ENCODE data around the gene SUSD6. TPM values are rescaled to one million over a fixed set of nuclear protein-coding genes. Genes with fewer than 3 reads are reported as not detected.
"Not testable (repeated sequence)": the region's sequence is repeated elsewhere in the genome, so short reads cannot be mapped to it uniquely, and the experiment has no call there.

The SUSD6 gene
- total RNA-seq, 1 donor from 2014 or later: 4.9 TPM

DNA sequence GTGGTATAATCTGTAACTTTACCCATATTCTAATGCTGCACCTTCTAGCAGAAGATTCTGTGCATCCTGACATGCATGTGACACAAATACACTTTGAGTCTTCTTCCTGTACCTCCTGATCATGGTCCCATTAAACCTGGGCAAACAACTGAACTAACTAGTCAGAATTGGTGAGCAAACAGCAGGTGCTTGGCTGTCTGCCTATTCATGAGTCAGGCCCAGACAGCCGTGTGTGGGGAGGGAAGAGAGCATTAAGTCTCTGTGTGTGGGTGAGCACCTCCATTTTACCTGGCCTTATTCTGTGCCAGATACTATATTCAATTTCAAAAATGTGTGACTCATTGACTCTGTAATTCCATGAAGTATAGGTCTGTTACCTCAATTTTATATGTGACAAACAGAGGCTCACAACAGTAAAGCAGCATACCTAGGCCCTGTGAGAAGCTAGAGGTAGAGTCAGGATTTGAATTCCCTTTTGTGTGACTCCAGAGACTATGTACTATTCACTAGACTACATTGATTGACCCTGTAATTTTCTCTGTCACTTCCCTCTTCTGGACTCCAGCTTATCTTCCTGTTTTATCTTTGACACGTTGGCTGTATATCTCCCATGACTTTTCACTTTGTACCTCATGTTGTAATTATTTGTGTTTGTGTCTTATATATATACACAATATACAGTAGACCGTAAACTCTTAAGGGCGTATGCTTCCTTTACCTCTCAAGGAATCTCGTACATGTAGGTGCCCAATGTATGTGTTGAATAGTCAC lies 32.2 kb downstream of the SUSD6 start:
- FAIRE-seq: no peak
- peak in 1 of 2 donors; percentile 35 for DNase-seq (ENCODE audit: low spot score in 2 of 2)

DNA sequence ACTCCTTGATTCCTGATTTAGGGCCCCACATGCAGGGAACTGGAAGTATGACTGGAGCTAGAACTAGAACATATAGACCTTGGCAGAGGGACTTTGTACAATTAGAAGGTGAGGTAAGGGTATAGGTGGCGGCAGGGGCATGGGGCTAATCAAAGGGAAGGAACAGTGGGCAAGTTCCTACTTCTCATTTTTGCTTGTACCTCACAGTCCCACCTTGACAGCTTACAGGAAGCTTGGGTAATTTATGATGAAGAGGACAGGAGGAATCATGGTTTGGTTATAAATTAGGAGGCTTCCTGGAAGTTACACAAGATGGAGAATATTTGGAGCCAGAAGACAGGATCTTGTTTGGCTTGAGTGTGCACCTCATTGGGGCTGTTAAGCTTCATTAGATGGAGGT lies 33.4 kb downstream of the SUSD6 start:
- FAIRE-seq: no peak
- DNase-seq (ENCODE audit: low spot score in 2 of 2): no peak

DNA sequence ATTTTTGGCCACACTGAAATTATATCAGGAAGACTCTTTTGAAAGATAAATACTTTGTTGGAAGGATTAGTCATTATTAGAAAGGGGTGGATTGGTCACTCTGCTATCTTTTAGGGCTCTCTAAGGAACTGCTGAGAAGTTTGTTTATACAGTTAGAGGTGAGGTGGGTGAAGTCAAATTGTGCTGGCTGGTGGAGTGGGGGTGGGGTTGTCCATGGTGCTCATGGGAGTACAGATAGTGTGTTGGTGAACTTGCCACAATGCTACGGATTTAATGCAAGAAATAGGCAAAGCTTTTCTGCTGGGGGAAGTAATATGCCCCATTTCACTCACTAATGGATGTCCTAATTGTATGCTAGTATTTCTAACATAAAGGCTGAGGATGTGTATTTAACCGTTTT lies 35.8 kb downstream of the SUSD6 start:
- no peak for DNase-seq (ENCODE audit: low spot score in 2 of 2)
- no peak for FAIRE-seq

DNA sequence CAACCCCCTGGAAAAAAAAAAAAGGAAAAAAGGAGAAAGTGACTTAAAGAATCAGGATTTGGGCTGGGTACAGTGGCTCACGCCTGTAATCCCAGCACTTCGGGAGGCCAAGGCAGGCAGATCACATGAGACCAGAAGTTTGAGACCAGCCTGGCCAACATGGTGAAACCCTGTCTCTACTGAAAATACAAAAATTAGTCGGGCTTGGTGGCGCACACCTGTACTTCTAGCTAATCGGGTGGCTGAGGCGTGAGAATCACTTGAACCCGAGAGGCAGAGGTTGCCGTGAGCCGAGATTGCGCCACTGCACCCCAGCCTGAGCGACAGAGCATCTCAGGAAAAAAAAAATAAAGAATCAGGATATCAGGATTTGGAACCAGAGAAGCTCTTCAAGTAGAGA lies 36.2 kb downstream of the SUSD6 start:
- not testable (repeated sequence) for DNase-seq (ENCODE audit: low spot score in 2 of 2); FAIRE-seq

DNA sequence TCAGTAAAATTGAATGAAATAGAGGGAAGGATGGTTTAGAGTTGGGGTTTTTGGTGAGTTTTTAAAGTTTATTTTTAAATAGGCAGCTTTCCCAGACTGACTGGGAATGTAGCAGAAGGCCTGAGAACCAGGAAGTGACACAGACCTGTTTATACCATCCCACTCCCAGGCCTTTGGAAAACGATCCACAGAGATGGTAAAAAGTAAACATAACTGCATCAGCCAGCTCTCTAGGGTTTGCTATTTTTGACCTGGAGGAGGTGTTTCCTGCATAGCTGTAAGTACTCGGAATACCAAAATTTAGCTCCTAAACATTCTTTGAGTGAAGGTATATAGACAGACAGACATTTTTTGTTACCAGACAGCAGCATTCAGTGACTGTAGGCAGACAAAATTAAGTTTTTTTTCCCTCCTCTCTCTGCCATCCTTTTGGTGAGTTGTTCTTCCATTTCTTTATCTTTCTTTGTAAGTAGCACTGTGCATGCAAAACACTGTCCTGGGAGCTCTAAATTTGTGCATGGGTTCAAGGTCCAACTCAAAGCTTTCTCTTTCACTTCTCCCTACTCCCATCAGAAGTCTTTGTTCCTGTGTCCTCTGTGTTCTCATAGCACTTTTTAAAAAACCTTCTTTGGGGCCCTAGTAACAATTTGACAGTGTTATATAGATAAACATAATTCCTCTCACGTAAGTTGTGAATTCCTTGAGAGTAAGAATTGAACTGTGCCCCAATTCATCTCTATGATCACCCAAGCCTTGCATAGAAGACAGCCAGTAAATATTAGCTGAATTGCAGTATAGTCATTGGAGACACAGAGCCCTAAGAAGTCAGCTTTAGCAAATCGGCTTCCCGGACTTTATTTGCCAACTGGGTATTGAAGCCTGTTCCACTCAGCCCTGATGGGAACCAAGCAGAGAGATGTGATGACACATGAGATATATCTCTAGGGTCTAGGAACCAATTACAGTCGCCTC lies 37.4 kb downstream of the SUSD6 start:
- no peak for DNase-seq (ENCODE audit: low spot score in 2 of 2)
- FAIRE-seq: no peak

DNA sequence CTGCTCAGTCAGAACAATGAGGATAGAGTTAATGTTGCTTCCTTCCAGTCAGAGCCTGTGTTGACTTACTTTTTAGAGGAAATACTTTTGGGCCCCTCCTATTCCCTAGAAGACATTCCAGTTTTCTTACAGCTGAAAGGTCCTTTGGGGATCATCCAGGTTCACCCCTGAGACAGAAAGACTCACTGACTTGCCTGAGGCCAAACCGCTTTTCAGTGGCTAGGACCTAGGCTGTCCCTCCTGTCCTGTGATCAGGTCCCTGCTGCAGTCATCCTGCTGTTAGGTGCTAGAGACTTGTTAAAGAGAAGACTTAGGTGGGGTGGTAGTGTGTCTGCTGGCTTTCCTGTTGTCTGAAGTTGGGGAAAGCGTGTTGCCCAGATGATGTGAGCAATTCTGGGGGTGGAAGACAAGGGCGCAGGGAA lies 39.6 kb downstream of the SUSD6 start:
- DNase-seq (ENCODE audit: low spot score in 2 of 2) (no peak), FAIRE-seq (no peak)

DNA sequence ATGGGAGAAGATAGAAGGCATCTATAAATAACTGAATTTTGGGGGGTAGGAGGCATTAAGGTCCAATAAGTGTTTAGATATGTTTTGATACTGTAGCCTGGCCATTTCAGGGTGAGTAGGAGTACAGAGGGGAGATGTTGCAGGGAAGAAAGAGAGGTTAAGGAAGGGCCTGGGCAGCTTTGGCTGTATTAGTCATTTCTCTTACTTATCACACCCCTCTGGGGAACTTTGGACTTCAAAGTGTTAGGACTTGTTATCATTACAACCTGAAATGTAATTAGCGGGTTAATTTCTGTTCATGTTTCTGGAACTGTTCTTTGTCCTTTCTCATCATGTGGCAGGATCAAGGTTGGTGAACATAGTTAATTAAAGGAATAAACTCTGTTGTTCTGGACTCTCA lies 40.3 kb downstream of the SUSD6 start:
- FAIRE-seq: no peak
- no peak for DNase-seq (ENCODE audit: low spot score in 2 of 2)

DNA sequence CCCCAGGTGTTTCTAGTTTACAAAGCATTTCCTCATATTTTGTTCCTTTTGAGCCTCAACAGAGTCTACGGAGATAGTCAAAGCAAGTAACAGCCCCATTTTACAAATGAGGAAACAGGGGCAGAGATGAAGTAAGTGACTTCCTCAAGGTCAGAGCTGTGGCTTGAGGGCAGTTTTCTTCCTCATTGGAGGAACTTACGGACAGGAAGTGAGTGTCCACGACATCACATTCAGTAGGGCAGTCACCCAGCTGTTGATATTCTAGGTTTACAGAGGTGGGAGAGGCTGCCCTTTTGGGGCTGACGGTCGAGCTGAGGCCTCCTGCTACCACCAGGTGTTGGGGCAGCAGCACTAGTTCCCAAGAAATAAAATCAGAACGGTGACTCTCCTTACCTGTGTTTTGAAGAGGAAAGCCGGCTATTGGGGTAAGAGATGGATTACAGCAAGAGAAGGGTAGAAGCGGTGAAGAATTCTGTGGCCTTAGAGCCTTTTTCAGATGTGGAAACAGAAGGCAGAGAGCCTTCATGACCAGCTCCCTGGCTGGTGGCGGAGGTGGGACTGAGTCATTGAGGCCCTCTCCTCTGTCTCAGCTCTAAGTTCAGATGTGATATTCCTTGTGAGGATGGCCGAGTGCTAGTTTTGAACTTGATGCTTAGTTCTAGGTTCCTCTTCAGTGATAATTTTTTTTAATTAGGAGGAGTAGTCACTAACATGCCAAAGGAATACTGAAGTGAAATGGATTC lies 41.7 kb downstream of the SUSD6 start:
- DNase-seq (ENCODE audit: low spot score in 2 of 2): no peak
- FAIRE-seq: no peak

DNA sequence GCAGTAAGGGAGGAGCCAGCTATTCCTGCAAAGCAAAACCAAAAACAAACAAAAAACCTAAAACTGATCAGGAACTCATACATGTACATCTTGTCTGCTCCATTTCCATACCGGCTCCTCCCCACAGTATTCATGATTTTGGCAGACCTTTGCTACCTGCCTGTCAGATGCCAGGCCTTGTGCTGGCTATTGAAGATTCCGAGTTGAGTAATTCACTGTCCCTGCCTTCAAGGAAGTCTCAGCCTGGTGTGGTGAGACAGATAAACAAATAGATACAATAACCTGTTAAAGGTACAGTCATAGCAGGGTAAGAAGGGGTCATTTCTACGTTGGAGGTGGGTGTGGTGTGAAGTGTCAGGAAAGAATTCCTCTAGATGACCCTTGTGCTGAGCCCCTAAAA lies 42.7 kb downstream of the SUSD6 start:
- DNase-seq (ENCODE audit: low spot score in 2 of 2) (no peak), FAIRE-seq (no peak)

DNA sequence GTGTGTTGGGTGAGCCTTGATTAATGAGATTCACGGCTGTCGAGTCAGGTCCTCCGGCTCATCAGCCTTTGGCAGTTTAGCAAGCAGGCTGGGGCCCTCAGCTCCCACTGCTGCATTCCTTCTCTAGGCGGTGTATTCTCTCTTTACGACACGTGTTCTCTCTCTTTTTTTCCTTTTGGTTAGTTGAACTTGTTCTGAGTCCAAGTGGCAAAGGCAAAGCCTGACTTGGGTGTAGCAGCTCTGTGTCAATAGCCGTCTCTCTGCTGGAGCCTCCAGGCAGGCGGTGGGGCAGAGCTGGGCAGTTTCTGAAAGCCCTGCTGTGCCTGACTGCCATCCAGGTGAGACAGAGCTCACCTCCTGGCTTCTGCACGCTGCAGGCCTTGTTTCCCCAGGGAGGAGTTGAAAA lies 46.6 kb downstream of the SUSD6 start:
- FAIRE-seq: no peak
- no peak for DNase-seq (ENCODE audit: low spot score in 2 of 2)

DNA sequence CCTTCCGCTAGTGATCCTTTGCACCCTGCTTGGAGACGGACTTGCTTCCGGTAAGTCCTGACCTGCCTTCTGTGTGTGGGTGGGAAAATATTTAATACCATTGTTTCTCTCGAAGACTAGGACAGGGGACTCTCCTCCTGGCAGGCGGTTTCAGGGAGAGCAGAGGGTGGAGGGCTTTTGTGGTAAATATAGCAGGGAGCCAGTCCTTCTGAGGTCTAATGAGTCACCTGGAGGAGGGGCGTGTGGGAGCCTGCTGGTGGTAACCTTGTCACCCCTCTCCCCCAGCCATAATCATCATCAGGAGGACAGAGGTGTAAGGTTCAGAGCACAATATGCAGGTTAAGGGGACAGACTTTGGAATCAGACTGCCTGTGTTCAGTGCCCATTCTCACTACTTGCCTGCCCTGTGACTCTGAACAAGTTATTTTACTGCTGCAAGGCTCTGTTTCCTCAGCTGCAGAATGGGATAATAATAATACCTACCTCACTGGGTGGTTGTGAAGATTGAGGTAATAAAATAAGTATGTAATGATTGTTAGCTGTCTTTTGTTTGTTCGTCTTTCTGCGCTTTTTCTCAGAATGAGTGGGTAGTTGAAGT lies 47.4 kb downstream of the SUSD6 start:
- DNase-seq (ENCODE audit: low spot score in 2 of 2) (no peak), FAIRE-seq (no peak)

DNA sequence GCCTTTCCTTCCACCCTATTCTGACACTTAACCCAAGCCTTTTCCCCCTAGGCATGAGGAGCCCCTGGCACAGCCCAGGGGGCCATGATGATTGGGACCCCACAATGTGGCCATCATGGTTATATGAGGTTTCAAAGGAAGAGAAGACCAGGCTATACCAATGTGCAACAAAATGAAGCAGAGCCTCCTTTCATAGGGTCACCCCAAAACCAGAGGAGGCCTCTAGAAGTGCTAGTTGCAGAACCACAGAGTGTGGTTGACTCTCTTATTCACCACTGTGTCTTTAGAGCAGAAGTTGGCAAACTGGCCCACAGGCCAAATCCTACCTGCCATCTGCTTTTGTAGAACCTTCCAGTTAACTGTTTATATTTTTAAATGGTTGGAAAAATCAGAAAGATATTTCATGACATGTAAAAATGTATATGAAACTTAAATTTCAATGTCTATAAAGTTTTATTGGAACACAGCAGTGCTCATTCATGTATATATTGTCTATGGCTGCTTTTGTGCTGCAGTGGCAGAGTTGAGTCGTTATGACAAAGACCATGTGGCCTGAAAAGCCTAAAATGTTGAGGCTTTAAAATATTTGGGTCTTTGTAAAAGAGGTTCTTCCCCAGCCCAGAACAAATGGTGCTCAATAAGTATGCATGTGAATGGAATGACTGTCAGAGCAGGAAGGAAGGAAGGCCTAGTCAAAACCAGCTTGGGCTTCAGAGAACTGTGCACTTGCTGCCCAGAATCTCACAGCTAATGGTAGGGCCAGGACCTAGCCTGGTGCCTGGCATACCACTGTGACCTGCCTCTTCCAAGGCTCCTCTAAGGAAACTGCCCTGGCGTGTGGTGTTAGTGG lies 49.2 kb downstream of the SUSD6 start:
- FAIRE-seq: no peak
- DNase-seq (ENCODE audit: low spot score in 2 of 2): no peak

DNA sequence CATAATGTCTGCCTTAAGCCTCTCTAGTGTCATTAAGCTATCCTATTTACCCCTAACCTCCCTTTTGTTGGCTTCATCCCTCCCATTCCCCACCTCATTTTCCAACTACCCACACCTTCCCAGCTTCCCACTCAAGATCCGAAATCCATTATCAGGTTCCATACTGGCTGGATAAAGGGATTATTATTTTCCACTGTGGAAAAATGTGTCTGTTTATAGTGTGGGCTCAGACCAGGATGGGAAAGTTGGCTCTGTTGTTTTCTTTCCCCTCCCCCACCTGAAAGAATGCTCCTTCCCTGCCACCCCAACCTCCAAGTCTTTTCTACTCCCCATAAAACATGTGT lies 49.8 kb downstream of the SUSD6 start:
- no peak for DNase-seq (ENCODE audit: low spot score in 2 of 2)
- no peak for FAIRE-seq

DNA sequence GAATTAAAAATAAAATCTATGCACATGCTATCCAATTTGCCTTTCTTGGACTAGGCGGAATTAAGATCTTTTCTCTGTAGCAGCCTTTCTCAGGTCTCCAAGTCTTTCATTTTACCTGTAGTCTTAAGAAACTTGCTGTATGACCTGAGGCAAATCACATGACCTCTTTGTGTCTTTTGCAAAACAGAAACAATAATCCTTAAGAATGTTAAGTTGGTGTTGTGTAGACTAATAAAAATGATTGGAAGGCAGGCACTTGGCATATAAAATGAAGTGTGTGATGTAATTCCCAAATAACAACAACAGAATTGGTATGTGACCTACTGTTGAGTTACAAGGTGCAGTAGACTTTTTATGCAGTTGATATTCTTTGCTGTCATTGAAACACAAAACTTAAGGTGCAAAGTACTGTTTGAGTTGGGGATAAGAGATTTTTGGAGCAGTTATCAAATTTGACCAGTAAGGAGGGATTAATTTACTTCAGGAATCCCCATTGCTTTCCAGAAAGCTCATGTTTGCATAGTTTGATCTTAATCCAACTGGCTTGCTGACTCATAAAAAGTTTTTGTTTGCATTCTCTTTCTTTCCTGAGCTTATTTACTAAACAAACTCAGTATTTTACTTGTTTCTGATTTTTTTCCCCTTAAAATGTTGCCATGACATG lies 51.4 kb downstream of the SUSD6 start:
- DNase-seq (ENCODE audit: low spot score in 2 of 2) (no peak), FAIRE-seq (no peak)

DNA sequence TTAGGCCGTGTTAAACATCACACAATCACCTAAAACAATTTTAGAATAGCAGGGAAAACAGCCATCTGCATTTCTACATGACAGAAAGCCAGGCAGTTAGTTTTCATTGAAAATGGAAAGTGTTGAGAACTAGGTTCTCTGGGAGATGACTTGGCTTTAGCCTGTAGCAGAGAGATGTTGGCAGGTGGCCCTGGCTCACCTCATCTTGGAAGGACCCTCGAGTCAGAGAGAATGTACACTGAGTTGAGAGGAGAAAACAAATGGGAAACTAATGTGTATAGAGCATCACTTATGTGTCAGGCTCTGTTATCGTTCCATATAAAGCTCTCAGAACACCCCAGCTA lies 51.9 kb downstream of the SUSD6 start:
- DNase-seq (ENCODE audit: low spot score in 2 of 2): no peak
- FAIRE-seq: no peak

DNA sequence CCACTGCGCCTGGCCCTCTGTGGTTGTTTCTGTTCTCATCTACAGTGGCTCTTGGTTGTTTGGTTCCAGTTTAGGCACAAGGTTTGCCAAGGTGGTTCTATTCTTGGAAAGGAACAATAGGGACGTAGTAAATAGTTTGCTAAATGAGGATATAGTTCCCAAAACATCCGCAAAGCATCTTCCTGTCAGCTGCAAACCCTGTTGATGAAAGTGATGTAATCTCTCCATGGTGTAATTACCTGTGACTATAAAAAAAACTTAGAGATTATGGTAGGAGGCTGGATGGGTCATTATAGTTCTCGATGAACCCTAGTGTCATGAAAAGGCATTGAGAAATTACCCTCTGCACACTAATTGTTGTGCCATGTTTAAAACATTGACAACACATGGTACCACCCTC lies 52.9 kb downstream of the SUSD6 start:
- DNase-seq (ENCODE audit: low spot score in 2 of 2): no peak
- FAIRE-seq: no peak

DNA sequence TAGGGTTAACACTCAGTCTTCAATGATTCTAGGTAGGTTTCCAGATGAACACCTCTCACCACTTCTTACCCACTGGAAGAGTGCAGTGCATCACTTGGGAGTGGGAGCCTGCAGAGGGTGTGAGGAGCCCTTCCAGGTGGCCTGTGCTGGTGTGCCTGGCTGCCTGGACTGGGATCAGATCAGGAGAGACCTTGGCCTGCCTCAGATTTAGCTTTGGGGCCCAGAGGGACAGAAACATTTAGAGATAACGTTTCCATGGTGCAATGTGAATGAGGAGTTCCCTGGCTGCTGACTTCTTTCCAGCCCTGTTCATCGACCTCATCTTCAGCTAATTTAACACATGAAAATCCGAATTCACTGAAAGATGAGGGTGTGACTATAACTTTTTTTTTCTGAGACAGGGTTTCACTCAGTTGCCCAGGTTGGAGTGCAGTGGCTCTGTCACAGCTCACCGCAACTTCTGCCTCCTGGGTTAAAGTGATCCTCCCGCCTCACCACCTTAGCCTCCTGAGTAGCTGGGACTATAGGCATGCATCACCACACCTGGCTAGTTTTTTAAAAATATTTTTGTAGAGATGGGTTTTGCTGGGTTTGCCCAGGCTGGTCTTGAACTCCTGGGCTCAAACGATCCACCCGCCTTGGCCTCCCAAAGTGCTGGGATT lies 53.6 kb downstream of the SUSD6 start:
- no peak for DNase-seq (ENCODE audit: low spot score in 2 of 2)
- FAIRE-seq: no peak

DNA sequence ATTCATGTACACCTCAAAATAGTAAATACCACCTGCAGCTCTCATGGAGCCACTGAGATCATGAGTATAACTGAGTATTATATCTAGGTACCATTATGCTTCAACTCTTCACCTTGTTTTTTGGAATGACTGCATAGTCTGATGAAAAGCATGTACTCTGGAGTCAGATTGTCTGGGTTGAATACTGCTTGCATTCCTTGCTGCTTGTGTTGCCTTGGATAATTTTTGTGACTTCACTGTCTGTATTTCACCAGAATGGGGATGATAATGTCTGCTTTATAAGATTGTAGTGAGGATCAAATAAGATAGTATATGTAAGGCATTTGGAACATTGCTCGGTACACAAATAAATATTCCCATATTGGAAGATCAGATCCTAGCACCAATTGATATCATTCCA lies 54.2 kb downstream of the SUSD6 start:
- no peak for FAIRE-seq
- no peak for DNase-seq (ENCODE audit: low spot score in 2 of 2)

DNA sequence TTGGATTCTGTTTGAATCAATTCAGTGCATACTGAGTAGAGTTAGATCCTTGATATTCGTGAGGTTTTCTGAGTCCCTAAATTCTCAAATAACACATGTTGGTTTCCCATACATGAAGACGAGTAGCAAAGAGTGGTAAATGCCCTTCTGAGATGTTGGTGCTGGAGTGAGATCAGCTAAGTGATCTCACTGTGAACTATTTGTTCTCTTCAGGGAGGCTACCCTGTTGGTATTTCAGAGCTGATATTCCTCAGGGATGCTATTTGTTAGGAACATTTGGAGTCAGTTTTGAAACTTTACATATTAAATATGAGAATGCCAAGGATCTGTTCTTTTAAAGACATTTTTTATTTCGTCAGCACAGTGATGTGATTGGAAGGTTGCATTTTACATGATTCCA lies 54.7 kb downstream of the SUSD6 start:
- DNase-seq (ENCODE audit: low spot score in 2 of 2) (no peak), FAIRE-seq (no peak)

All from frontal cortex (tissue), 4 donors.